ENCODE measurements around the gene FGF2. TPM values are rescaled to one million over a fixed set of nuclear protein-coding genes. Genes with fewer than 3 reads are reported as not detected.

The FGF2 gene
- total RNA-seq, 1 experiment from 2014 or later, result 99.0 TPM

GRCh38 chr4:122798101-122798500, 28.5 kb upstream of the FGF2 start:
- H3T11ph ChIP-seq (ENCODE audit: low read length), result peak overlapping the region; percentile 88
- peaks cover 39 to 46% of the 10 kb centered on the region in 2 experiments for H3K4me1 Mint-ChIP-seq
- peak; percentile 74 for DNase-seq
- H3K27ac Mint-ChIP-seq, result peak overlapping the region; percentile 96 to 99 (median 99)
- peak overlapping the region; percentile 70 for H3K4ac ChIP-seq (ENCODE audit: low read depth, low read length)
- H2AK5ac ChIP-seq (ENCODE audit: insufficient read length, low read length), result no peak overlapping the region
- no peaks in the 10 kb centered on the region for H3K23me2 ChIP-seq (ENCODE audit: insufficient read length, low read depth, low read length, poor library complexity, severe bottlenecking)
- H3K4me3 Mint-ChIP-seq, result peak overlapping the region; percentile 19 to 26; a peak in 1 of 5 replicates
- H3K9me3 Mint-ChIP-seq, result peaks cover 0 to 2% of the 10 kb centered on the region in 2 experiments; a peak in 1 of 5 replicates
- H3K9me3 ChIP-seq (ENCODE audit: control insufficient read depth, low read depth, low read length), result no peaks in the 10 kb centered on the region
- no peaks in the 10 kb centered on the region for H3K79me2 ChIP-seq (ENCODE audit: insufficient read depth, low read length)
- no peak overlapping the region for H2BK12ac ChIP-seq (ENCODE audit: insufficient read length, low read depth, low read length)
- H2BK120ac ChIP-seq (ENCODE audit: low read depth, low read length, poor library complexity, severe bottlenecking), result no peak overlapping the region
- H3K14ac ChIP-seq (ENCODE audit: insufficient read depth, low read length), result no peak overlapping the region
- H3K27ac ChIP-seq (ENCODE audit: insufficient read length, low read depth, low read length), result peak overlapping the region; percentile 98
- H3K27me3 Mint-ChIP-seq (ENCODE audit: low read depth), result no peaks in the 10 kb centered on the region
- H3K23ac ChIP-seq (ENCODE audit: insufficient read length, low read depth, low read length), result no peak overlapping the region
- H4K20me1 ChIP-seq (ENCODE audit: control insufficient read depth, insufficient read depth, insufficient read length), result no peaks in the 10 kb centered on the region
- H3K4me1 ChIP-seq (ENCODE audit: insufficient read depth, low read length), result peaks cover 16% of the 10 kb centered on the region
- no peak overlapping the region for H4K91ac ChIP-seq (ENCODE audit: insufficient read length, low read depth, low read length)
- H2BK15ac ChIP-seq (ENCODE audit: low read depth, low read length), result no peak overlapping the region
- H3K4me2 ChIP-seq (ENCODE audit: insufficient read depth, insufficient read length, low read length), result no peak overlapping the region
- H2BK20ac ChIP-seq (ENCODE audit: low read depth, low read length, poor library complexity, severe bottlenecking), result peak overlapping the region; percentile 50
- H3K56ac ChIP-seq (ENCODE audit: insufficient read length, low read depth, low read length), result no peak overlapping the region
- H3K9ac ChIP-seq (ENCODE audit: extremely low read depth, insufficient read length, low read length), result peak overlapping the region; percentile 27
- H3K18ac ChIP-seq (ENCODE audit: insufficient read length, low read depth, low read length), result peak overlapping the region; percentile 84
- no CpG with 5 or more reads among the region's 5 CpGs for WGBS (ENCODE audit: extremely low coverage, insufficient read length, low lambda C conversion rate)
- no peak overlapping the region for H4K5ac ChIP-seq (ENCODE audit: insufficient read length, low read depth, low read length)
- H2AFZ ChIP-seq (ENCODE audit: low read length), result no peak overlapping the region
- H4K8ac ChIP-seq (replicated peaks; ENCODE audit: insufficient read length, low read depth, low read length), result no peak overlapping the region
- no peak overlapping the region for H2BK5ac ChIP-seq (ENCODE audit: insufficient read length, low read length)
- no peak for TF ChIP-seq CTCF (conservative IDR thresholded peaks at IDR 0.05)
- H3K79me1 ChIP-seq (ENCODE audit: insufficient read depth, low read depth, low read length, poor library complexity, severe bottlenecking), result no peaks in the 10 kb centered on the region
- no peaks in the 10 kb centered on the region for H3K27me3 ChIP-seq (ENCODE audit: insufficient read depth, low read length)
- peaks cover 0 to 15% (median 0%) of the 10 kb centered on the region in 3 experiments; a peak in 2 of 7 replicates for H3K36me3 Mint-ChIP-seq (ENCODE audit: insufficient read depth in 1 of 3, low read depth in 3 of 3)

Measured in H9 (cell line).